DMS 273 (cell line): Measurements from ENCODE around the gene TNFRSF18.

Experiments
- DNase-seq: peaks from one replicate; lab custom pipeline; 2025; ENCODE audit not compliant: unreplicated experiment; lab: John Stamatoyannopoulos, UW

TNFRSF18 gene

DNA sequence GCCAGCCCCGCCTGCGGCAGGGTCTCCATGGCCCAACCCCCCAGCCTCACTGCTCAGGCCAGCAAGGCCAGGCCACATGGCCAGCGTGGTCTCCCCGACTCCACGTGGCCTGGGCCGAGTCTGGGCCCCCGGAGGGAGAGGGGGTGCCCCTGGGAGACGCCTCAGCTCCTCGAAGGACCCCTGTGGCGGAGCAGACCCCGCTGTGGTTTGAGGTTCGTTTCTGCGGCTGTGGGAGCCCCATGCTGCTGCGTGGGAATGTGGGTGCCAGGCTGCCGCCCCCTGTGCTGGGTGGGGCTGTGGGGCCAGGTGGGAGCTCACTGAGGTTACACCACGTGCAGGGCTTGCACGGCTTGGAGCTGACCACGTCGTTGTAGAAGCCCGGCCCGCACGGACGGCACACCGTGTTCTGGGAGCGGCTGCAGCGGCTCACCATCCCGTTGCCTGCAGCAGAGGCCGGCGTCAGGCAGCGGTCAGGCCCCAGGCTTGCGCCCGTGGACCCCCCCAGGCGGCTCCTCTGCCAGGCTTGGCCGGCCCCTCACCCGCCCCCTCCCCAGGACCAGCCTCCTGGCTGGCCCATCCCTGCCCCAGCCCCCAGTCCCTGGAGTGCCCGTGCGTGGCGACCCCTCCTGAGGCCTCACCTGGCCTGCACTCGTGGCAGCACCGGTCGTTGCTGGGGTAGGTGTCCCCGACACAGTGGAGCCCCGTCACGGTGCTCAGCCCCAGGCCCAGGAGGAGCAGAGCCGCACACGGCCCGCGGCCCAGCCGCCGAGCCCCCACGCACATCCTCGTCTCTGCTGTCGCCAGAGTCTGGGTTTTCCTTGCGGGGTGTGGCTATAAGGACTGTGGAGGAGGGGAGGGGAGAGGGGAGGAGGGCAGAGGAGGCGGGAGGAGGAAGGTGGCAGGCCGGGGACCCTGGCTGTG is 7.2 kb upstream of the TNFRSF18 start, which contains the start of gene TNFRSF4:
Gene TNFRSF4 (minus strand): TSS at position 809 of the 921 bp plus-strand sequence. CDS start 26 bp downstream, at position 783.
- DNase-seq: no peak

DNA sequence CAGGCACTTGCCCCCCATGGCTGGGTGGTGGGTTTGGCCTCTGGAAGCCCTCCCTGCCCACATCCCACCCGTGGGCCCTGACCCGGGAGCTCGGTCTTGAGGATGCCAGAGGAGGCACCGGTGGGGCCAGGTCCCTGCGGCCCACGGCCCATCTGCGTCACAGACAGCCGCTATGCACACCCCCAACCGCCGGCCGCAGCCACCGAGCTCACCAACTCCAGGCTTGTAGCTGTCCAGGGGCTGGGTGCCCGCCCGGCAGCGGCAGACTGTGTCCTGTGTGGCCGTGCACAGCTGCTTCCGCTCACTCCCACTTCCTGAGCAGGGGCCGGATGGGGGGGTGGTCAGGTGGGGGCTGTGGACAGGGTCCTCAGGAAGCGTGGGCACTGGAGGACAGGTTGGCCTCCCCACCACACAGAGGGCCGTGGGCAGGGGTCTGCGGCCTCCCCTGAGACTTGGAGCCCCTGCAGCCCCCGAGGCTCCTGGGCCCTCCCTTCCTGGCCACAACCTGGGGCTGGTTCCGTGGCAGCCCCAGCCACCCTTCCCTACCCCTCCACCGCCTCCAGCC is 6.5 kb upstream of the TNFRSF18 start:
- no peak for DNase-seq

DNA sequence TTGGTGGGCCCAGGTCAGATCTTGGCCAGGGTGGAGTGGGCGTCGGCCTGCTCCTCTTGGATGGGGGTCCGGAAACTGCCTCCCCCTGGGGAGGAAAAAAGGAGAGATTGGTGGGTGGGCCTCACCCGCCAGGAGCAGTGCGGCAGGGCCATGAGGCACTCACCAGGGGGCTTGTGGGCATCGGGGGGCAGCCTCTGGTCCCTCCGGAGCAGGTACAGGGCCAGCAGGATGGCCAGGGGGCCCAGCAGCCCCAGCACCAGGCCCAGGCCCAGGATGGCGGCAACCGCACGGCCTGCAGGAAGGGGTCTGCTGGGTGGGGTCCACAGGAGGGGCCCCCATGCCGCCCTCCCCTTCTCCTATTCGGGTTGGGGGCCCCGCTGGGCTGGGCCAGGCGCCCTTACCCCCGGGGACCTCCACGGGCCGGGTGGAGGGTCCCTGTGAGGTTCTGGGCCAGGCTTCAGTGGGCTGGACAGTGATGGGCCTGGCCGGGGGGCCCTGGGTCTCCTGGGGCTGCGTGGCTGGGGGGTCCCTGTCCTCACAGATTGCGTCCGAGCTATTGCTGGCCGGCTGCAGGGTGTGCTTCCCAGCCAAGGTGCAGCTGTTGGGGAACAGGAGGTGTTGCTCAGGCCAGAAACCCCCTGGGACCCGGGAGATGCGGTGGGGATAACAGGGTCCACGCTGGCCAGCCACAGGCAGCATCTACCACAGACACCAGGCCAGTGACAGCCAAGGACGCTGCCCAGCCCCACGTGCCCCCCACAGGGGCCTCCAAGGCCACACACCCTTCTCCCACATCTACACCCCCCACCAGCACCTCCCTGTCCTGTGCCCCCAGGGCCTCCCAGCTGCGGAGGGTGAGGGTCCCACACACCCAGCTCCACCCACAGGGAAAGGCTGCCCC is 5.4 kb upstream of the TNFRSF18 start:
- no peak for DNase-seq

DNA sequence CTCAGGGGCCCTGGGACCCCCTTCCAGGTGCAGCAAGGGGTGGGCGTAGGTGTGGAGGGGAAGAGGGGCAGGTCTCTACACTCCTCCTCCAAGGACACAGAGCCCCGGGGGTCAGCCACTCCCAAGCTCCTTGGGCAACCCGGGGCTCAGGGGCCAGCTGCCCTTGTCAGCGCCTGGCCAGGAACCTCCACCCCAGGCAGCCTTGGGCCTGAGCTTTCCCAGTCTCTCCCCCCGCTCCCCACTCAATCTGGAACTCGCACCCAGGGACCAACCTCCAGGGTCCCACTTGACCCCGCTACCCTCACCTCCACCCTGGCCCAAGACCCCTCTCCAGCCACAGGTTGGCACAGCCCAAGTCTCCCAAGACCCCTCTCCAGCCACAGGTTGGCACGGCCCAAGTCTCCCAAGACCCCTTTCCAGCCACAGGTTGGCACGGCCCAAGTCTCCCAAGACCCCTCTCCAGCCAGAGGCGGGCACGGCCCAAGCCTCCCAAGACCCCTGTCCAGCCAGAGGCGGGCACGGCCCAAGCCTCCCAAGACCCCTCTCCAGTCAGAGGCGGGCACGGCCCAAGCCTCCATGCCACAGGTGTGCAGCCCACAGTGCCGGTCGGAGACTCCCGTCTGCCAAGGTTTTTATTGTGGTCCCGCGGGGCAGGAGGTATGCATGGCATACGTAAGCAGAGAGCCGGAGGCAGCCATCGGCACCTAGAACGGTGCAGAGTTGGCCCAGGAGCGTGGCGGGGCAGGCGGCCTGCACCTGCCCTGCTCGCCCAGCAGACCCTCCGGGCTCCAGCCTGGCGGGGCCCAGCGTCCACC is 4.5 kb upstream of the TNFRSF18 start:
- peak; percentile 56 for DNase-seq

DNA sequence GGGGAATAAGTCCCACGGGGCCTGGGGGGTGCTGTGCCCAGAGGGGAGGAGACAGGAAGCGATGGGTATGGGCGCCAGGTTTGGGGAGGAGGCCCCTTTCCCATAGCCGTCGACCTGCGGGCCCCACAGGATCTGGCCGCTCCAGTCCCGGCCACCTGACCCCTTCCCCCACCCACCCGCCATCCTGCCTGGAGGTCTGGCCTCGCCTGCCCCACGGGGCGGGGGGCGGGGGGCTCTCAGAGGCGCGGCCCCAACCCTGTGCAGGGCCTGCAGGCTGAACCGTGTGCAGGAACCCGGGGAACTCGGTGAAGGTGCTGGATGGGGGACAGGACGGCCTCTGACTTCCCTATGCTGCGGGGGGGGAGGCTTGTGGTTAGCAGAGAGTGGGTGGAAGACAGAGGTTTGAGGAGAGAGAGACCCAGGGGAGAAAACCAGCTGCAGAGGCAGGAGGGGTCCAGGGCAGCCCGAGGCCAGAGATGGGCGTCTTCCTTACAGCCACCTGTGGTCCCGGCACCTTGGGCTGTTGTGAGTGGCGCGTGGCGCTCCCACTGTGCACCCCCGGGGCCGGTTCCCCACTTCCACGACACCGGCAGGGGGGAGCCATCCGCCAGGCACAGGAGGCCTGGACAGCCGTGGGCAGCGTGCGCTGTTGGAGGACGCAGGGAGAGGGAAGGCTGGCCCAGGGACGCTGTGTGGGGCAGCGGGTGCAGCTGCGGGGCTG is 2.5 kb upstream of the TNFRSF18 start:
- DNase-seq: peak; percentile 64

GRCh38 chr1:1207571-1207892 is 1.1 kb upstream of the TNFRSF18 start:
- no peak for DNase-seq

- DNase-seq: no peak
Measured at GRCh38 chr1:1206966-1207531, 657 bp upstream of the TNFRSF18 start.

GRCh38 chr1:1205769-1206375 is 520 bp downstream of the TNFRSF18 start:
- no peak for DNase-seq

- DNase-seq: no peak
Measured at GRCh38 chr1:1204998-1205768, 1.2 kb downstream of the TNFRSF18 start.

DNA sequence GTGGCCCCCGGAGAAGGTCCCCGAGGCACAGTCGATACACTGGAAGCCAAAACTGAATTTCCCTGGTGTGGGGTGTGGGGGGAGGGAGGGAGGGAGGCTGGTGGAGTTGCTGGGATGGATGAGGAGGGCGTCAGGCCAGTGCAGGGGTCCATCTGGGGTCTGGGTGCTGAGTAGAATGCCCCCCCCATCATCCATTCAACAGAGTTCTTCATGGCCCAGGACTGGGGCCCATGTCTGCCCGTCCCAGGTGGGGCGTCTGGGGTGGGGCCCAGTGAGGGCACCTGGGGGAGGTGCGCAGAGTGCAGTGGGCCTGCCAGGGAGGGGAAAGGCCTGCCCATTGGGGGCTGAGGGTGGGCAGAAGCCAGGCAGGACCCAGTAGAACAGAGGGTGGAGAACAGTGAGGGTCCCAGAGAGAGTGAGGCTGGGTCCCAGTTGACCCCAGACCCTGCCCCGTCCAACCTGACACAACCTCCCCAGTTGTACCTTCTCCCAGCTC is 1.9 kb downstream of the TNFRSF18 start:
- no peak for DNase-seq

DNA sequence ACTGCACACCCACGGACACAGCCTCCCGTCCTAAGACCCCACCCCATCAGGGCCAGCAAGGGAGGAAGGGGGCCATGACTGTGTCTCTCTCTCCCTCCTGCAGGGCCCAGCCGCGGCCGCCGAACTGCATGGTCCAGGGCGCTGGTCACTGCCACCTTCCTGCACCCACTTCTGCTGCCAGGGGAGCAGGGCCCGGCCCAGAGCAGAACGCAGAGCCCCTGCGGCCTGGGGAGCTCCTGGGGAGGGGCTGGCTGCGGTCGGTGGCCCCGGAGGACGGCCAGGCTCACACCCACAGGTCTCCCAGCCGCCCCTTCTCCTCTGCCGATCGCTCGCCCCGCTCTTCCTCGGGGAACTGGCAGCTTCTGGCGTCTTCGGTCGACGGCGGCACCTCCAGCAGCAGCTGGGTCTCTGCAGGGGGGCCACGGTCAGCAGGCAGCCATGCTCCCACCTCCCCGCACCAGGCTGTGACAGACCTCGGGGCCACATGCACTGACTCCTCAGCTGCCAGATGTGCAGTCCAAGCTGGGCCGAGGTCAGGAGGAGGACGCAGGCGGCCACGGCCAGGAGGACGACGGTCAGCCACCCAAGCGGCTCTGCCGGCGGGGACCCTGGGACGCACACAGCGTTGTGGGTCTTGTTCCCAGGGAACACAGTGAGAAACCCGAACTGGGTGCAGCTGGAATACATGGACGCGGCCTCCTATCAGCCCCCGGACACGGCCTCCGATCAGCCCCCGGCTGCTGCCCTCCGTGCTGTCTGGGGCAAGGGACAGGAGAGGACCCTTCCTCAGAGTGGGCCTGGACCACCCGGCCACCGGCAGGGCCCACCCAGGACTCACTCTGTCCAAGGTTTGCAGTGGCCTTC is 2.6 kb downstream of the TNFRSF18 start:
- peak; percentile 76 for DNase-seq

GRCh38 chr1:1202831-1203560 is 3.4 kb downstream of the TNFRSF18 start:
- no peak for DNase-seq

- peak; percentile 65 for DNase-seq
Measured at GRCh38 chr1:1200876-1201810, 5.2 kb downstream of the TNFRSF18 start.

GRCh38 chr1:1199961-1200875 is 6.2 kb downstream of the TNFRSF18 start:
- no peak for DNase-seq
